ENCODE measurements around the gene MARF1. TPM values are rescaled to one million over a fixed set of nuclear protein-coding genes. Genes with fewer than 3 reads are reported as not detected.

Gene MARF1
- total and polyA plus RNA-seq, 9 donors, result 23.1 to 95.7 (median 71.8) TPM

DNA sequence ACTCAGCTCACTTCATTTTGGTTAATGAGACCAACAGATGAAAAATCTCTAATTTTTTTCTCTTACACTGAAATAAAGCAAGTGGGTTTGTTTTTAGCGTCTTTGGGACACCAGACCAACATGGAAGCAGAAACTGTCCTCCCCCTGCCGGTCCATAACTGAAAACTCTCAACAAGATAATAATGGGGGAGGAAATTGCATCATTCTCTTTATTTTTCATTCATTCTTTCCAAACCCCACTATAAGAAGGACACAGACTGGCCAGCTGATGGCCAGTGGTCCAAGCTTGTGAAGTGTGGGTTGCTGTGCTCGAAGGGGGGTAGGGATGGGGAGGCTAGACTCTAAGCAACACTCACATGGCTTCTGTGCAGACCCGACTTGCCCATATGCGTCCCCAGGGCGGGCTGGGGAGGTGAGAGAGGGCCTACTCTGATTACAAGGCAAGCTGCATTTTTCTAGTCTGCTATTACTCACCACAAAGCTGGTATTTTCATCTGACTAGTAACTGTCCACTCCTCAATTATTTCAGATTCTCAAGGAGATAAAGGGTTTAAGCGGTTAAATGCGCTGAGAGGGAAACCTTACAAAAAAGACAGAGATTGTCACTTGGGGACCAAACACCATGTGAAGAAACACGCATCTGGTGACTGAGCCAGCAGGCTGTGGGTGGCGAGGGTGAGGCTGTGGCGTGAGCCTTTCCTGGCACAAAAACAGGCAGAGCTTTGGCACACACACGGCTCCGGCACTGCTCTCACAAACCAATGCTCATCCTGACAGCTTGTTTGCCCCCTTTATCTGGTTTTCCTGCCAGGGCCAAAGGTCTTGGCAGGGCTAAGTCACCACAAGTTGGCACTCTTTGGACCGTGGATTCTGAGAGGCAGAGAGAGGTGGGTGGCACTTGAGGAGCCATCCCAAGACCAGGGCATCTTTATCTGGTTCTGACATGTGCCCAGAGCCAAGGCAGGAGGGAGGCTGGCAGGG, 38.2 kb downstream of the MARF1 start:
- Histone ChIP-seq H3K4me1 (ENCODE audit: insufficient read depth) (no peaks in the 10 kb centered on the region), H3K9me3 (no peaks in the 10 kb centered on the region), H3K27me3 (no peaks in the 10 kb centered on the region), H3K4me3 (no peak overlapping the region), H3K27ac (no peak overlapping the region), H3K36me3 (no peaks in the 10 kb centered on the region)
- WGBS, 3 donors, result 91 to 93% (median 91%) methylated on average over 14 of the region's 14 CpGs
- intact Hi-C loops (cut with DNase I), result no loop called here
- DNase-seq, result peak in 1 of 5 donors; percentile 3
- TF ChIP-seq POLR2A (IDR thresholded peaks at IDR 0.05) (no peak), EP300 (IDR thresholded peaks at IDR 0.05) (no peak)
- TF ChIP-seq, protein P1, sequence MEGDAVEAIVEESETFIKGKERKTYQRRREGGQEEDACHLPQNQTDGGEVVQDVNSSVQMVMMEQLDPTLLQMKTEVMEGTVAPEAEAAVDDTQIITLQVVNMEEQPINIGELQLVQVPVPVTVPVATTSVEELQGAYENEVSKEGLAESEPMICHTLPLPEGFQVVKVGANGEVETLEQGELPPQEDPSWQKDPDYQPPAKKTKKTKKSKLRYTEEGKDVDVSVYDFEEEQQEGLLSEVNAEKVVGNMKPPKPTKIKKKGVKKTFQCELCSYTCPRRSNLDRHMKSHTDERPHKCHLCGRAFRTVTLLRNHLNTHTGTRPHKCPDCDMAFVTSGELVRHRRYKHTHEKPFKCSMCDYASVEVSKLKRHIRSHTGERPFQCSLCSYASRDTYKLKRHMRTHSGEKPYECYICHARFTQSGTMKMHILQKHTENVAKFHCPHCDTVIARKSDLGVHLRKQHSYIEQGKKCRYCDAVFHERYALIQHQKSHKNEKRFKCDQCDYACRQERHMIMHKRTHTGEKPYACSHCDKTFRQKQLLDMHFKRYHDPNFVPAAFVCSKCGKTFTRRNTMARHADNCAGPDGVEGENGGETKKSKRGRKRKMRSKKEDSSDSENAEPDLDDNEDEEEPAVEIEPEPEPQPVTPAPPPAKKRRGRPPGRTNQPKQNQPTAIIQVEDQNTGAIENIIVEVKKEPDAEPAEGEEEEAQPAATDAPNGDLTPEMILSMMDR (IDR thresholded peaks at IDR 0.05), result no peak

DNA sequence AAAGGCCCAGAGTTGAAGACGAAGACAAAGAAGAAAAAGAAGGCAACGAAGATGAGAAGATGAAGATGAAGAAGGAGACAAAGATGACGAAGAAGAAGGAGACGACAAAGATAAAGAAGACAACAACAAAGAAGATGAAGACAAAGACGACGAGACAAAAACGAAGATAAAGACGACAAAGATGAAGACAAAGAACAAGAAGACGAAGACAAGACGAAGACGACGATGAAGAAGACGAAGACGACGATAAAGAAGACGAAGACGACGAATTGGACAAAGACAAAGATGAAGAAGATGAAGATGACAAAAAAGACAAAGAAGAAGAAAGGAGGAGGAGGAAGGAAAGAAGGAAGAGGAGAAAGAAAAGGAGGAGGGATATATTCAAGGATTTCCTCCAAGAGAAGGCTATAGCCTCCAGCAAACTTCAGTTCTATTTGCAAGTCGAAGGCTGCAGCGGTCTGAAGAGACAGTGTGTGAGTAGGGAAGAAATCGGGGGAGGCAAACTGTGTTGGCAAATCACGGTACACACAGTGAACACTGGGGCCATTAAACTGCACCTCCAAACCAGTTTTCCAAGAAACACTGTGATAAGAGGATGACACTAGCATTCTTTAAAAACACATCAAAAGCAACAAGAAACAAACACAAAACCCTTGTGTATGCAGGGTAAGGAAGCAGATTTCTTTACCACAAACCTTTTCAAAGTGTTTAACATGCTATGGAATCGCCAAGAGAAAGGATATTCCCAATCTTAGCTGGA, 40.5 kb downstream of the MARF1 start:
- intact Hi-C loops (cut with DNase I), result no loop called here
- peak in 1 of 5 donors; percentile 1 for DNase-seq
- Histone ChIP-seq H3K4me1 (ENCODE audit: insufficient read depth) (no peaks in the 10 kb centered on the region), H3K27me3 (no peaks in the 10 kb centered on the region), H3K27ac (no peak overlapping the region), H3K4me3 (no peak overlapping the region), H3K9me3 (no peaks in the 10 kb centered on the region), H3K36me3 (no peaks in the 10 kb centered on the region)
- no peak for TF ChIP-seq EP300 (IDR thresholded peaks at IDR 0.05)
- TF ChIP-seq, protein P1 (IDR thresholded peaks at IDR 0.05), result no peak
- TF ChIP-seq POLR2A (IDR thresholded peaks at IDR 0.05), result no peak
- 91 to 94% (median 94%) methylated on average over 23 of the region's 23 CpGs for WGBS, 3 donors

DNA sequence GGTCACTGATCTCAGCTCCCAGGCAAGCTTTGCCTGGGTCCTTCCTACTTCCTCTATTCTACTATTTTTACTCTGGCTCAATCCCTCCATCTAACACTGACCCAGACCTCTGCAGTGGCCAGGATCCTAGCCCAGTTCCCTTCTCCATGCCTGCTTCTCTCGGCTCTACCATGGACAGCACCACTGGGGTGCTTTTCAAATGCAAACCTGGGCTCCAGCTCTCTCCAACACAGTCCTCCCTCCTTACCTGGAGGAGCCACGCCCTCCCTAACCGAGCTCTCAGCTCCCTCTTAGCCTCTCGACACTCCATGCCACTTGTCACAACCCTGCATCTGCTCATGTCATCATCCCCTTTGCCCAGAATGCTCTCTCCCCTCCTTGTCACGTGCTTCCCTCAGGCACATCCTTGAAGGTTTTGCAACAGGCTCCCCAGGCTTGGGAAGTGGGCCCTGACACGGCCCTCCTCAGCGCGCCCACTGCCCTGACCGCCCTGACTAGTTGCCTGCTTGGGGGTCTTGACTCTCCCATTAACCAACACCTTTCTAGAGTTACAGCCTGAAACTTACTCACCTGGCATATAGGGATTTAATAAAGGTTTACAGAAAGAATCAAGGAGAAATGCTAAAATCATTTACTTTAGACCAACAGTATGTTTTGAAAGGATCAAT, 41.6 kb downstream of the MARF1 start:
- Histone ChIP-seq H3K4me3 (no peak overlapping the region), H3K4me1 (ENCODE audit: insufficient read depth) (no peaks in the 10 kb centered on the region), H3K27ac (no peak overlapping the region), H3K27me3 (no peaks in the 10 kb centered on the region), H3K9me3 (no peaks in the 10 kb centered on the region), H3K36me3 (no peaks in the 10 kb centered on the region)
- TF ChIP-seq EP300 (IDR thresholded peaks at IDR 0.05) (no peak), POLR2A (IDR thresholded peaks at IDR 0.05) (no peak)
- TF ChIP-seq, protein P1 (IDR thresholded peaks at IDR 0.05), result no peak
- intact Hi-C loops (cut with DNase I), result no loop called here
- 85 to 86% (median 86%) methylated on average over 9 of the region's 9 CpGs for WGBS, 3 donors
- no peak for DNase-seq
